ENCODE data around the gene TEX10. TPM values are rescaled to one million over a fixed set of nuclear protein-coding genes. Genes with fewer than 3 reads are reported as not detected.

TEX10 gene
- total and polyA plus RNA-seq, 9 of the 15 experiments (the other 6 are each of a cell fraction or from before 2014, with no cell fraction given), result 27.8 to 60.0 (median 47.9) TPM

DNA sequence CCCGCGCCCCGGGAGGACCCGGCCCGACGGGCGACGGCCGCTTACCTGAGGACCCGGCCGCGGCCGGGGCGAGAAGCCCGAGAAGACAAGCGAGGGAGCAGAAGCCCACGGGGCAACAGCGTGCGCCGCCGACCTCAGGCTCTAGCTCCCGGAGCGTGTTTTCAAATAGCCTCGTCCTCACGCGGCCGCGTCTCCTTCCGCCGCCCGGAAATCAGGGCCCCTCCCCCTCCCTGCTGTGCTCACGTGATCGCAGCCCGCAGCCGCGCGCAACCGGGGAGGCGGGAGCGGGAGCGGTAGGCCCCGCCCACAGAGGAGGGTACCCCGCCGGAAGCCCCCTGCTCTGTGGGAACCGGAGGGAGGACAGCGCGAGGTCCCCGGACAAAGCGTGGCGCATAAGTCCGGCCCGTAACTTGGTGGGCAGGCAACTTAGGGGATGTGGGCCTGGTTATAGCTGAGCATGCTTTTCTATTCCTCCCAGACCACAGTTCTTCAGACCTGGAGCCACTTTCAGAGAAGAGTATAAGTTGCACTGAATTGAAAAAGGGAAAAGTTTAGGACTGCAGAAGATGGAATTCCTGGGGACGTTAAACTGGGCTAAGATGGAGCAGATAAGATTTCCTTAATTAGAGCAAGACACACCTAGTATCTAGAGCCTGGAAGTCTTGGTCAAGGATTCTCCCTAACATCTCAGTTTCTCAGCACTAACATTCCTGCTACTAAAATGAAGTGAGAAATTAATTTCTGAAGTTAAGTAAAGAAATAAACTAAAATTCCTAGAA, at the start of gene TEX10 (continued):
- TF ChIP-seq, protein P1, sequence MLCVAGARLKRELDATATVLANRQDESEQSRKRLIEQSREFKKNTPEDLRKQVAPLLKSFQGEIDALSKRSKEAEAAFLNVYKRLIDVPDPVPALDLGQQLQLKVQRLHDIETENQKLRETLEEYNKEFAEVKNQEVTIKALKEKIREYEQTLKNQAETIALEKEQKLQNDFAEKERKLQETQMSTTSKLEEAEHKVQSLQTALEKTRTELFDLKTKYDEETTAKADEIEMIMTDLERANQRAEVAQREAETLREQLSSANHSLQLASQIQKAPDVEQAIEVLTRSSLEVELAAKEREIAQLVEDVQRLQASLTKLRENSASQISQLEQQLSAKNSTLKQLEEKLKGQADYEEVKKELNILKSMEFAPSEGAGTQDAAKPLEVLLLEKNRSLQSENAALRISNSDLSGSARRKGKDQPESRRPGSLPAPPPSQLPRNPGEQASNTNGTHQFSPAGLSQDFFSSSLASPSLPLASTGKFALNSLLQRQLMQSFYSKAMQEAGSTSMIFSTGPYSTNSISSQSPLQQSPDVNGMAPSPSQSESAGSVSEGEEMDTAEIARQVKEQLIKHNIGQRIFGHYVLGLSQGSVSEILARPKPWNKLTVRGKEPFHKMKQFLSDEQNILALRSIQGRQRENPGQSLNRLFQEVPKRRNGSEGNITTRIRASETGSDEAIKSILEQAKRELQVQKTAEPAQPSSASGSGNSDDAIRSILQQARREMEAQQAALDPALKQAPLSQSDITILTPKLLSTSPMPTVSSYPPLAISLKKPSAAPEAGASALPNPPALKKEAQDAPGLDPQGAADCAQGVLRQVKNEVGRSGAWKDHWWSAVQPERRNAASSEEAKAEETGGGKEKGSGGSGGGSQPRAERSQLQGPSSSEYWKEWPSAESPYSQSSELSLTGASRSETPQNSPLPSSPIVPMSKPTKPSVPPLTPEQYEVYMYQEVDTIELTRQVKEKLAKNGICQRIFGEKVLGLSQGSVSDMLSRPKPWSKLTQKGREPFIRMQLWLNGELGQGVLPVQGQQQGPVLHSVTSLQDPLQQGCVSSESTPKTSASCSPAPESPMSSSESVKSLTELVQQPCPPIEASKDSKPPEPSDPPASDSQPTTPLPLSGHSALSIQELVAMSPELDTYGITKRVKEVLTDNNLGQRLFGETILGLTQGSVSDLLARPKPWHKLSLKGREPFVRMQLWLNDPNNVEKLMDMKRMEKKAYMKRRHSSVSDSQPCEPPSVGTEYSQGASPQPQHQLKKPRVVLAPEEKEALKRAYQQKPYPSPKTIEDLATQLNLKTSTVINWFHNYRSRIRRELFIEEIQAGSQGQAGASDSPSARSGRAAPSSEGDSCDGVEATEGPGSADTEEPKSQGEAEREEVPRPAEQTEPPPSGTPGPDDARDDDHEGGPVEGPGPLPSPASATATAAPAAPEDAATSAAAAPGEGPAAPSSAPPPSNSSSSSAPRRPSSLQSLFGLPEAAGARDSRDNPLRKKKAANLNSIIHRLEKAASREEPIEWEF (CRISPR knock-in tag; IDR thresholded peaks at IDR 0.05), result no peak
- TF ChIP-seq JUNB (CRISPR knock-in tag; conservative IDR thresholded peaks at IDR 0.05) (no peak), ZNF695 (CRISPR knock-in tag; IDR thresholded peaks at IDR 0.05) (no peak), DMBX1 (CRISPR knock-in tag; IDR thresholded peaks at IDR 0.05; ENCODE audit: borderline replicate concordance) (no peak), POLR3A (IDR thresholded peaks at IDR 0.05; ENCODE audit: borderline replicate concordance, extremely low read depth, insufficient read depth, insufficient read length) (no peak), HNRNPUL1 (IDR thresholded peaks at IDR 0.05; ENCODE audit: low read length) (no peak), ZNF766 (CRISPR knock-in tag; conservative IDR thresholded peaks at IDR 0.05) (no peak), ZNF146 (CRISPR knock-in tag; IDR thresholded peaks at IDR 0.05; ENCODE audit: unreplicated experiment) (no peak), FOXM1 (IDR thresholded peaks at IDR 0.05; ENCODE audit: low read depth) (no peak), FOXM1 (CRISPR knock-in tag; IDR thresholded peaks at IDR 0.05; ENCODE audit: low read depth) (peak; percentile 71; the same call in 1 of the 2 replicates), MCM3 (IDR thresholded peaks at IDR 0.05) (no peak), NR4A1 (CRISPR knock-in tag; IDR thresholded peaks at IDR 0.05) (no peak), NR4A1 (tag; IDR thresholded peaks at IDR 0.05) (no peak), SAFB2 (IDR thresholded peaks at IDR 0.05; ENCODE audit: borderline replicate concordance, low read depth, low read length, severe bottlenecking) (no peak), SMARCB1 (IDR thresholded peaks at IDR 0.05; ENCODE audit: insufficient read length, low read depth) (no peak), EGR1 (conservative IDR thresholded peaks at IDR 0.05) (no peak; the same call in 1 of the 2 replicates), TBP (optimal IDR thresholded peaks at IDR 0.05; ENCODE audit: low read depth, low read length) (peak; percentile 88), ZNF354B (CRISPR knock-in tag; IDR thresholded peaks at IDR 0.05) (no peak), POLR2H (tag; IDR thresholded peaks at IDR 0.05; ENCODE audit: low read depth) (peak; percentile 44), SNIP1 (IDR thresholded peaks at IDR 0.05; ENCODE audit: low read depth) (no peak)
- TF ChIP-seq, protein P2, sequence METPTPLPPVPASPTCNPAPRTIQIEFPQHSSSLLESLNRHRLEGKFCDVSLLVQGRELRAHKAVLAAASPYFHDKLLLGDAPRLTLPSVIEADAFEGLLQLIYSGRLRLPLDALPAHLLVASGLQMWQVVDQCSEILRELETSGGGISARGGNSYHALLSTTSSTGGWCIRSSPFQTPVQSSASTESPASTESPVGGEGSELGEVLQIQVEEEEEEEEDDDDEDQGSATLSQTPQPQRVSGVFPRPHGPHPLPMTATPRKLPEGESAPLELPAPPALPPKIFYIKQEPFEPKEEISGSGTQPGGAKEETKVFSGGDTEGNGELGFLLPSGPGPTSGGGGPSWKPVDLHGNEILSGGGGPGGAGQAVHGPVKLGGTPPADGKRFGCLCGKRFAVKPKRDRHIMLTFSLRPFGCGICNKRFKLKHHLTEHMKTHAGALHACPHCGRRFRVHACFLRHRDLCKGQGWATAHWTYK (CRISPR knock-in tag; IDR thresholded peaks at IDR 0.05), result no peak
- TF ChIP-seq, protein P3, sequence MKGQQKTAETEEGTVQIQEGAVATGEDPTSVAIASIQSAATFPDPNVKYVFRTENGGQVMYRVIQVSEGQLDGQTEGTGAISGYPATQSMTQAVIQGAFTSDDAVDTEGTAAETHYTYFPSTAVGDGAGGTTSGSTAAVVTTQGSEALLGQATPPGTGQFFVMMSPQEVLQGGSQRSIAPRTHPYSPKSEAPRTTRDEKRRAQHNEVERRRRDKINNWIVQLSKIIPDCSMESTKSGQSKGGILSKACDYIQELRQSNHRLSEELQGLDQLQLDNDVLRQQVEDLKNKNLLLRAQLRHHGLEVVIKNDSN (CRISPR knock-in tag; IDR thresholded peaks at IDR 0.05), result peak; percentile 99
